SH-SY5Y (cell line): ENCODE measurements around the gene TYSND1.

Source experiments
- GATA2 ChIP-seq: IDR thresholded peaks from 2 replicates; pipeline ENCODE4 v1.6.1; 2011; ENCODE audit warnings: mild to moderate bottlenecking, low read depth, low read length
- GATA3 ChIP-seq: IDR thresholded peaks from 2 replicates; pipeline ENCODE4 v1.6.1; 2011; ENCODE audit warnings: low read depth, mild to moderate bottlenecking, low read length, moderate library complexity

Gene TYSND1

DNA sequence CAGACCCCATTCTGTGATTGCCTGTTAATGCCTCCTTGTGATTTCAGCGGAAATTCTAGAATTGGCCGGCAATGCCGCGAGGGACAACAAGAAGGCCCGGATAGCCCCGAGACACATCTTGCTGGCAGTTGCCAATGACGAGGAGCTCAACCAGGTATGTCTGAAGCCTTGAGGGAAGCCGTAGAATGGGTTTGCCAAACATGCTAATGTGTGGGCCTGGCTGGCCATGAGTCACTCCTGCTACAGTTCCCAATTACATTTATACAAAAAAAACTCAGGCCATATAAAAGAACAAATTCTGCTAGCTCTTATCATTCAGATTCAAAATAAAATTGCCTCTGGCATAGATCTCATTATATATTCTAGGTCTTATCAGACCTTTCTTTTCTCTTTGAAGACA is 56.5 kb downstream of the TYSND1 start:
- TF ChIP-seq GATA3 (no peak), GATA2 (no peak)

DNA sequence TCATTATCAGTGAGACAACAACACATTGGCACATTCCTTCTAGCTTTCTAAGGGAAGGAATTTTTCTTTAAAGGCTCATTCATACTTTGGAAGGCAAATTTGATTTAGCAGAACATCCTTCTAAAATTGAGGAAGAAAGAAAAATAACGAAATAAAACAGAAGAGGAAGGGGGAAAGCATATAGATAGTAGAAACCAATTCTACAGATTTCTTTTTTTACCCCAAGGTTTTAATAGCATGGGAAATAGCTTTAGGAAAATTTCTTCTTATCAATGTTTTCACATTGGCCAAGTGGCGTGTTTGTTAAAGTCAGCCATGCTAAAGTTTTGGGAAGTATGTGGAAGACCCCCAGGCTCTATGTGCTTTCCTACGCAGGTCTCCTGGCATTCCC is 58.2 kb downstream of the TYSND1 start:
- TF ChIP-seq GATA3, result no peak
- no peak for TF ChIP-seq GATA2
